Fibroblast of pulmonary artery (primary cell): ENCODE measurements around the gene GORASP1.

Experiments
- DNase-seq: peaks from one replicate; pipeline ENCODE4 v3.0.0-alpha.2; 2010; ENCODE audit warnings: low read depth
- H3K4me3 ChIP-seq: replicated peaks from 2 replicates; pipeline ENCODE4 v1.5.1; 2011; ENCODE audit warnings: low read depth, mild to moderate bottlenecking, control low read depth, low read length, moderate library complexity
- CTCF ChIP-seq: IDR thresholded peaks from 2 replicates; pipeline ENCODE4 v1.5.1; 2011; ENCODE audit warnings: mild to moderate bottlenecking, control low read depth, low read length, inconsistent platforms; ENCODE audit errors: missing control alignments

The GORASP1 gene

GRCh38 chr3:39104961-39105686 lies 2.3 kb downstream of the GORASP1 start:
- no peak for TF ChIP-seq CTCF
- no peak for DNase-seq
- no peak overlapping the region for H3K4me3 ChIP-seq

- no peak for DNase-seq
- no peak for TF ChIP-seq CTCF
- H3K4me3 ChIP-seq: no peak overlapping the region
Observed at GRCh38 chr3:39103791-39104552, 3.5 kb downstream of the GORASP1 start.

DNA sequence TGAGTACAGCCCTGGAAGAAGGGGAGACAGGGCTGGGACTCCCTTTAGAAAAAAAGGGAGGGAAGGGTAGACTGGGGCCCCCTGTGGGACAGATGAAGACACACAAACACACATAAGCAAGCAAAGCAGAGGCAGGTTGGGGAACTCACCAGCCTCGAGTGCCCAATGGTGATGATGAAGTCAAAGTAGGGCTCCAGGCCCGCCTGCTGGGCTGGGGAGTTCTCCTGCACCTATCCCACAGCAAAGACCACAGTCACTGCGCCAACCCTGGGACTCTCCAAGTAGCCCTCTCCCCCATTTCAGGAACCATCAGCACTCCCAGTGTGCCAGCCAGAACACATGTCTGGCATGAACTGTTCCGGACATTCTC lies 4.1 kb downstream of the GORASP1 start:
- TF ChIP-seq CTCF: peak; percentile 4
- no peak overlapping the region for H3K4me3 ChIP-seq
- DNase-seq: no peak

DNA sequence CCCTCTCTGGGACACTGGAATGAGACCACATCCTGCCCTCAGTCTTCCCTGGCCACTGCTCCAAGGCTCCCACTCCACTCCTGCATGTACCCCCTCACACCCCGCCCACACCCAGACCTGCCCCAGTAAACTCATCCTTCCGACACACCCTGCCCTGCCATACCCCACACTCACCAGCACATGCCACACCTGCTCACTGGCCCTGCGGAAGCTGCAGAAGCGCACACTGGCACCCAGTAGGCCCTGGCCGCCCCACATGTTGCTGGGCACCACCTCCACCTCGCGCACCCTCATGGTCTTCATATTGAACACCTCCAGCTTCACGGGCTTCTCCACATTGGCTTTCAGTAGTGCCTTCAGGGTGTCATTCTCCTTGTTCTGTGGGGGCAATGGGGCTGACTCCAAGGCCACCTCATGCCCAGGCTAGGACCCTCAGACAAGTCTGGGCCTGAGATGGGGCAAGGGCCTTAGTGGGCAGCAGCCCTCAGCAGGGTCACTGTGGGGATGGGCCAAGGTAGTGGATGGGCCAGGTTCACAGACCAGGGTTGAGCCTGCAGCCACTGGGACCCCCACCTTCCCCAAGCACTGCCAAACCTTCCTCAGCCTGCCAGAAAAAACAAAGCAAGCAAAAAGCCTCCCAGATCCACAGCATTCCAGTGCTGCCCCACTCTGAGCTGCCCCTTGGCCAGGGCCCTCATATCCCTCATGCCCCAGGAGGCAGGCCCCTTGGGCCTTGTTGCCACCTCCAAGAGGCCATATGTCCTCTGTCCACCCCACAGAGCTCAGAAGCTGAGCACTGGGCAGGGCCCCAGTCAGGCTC lies 4.7 kb downstream of the GORASP1 start:
- DNase-seq: no peak
- no peak for TF ChIP-seq CTCF
- no peak overlapping the region for H3K4me3 ChIP-seq

DNA sequence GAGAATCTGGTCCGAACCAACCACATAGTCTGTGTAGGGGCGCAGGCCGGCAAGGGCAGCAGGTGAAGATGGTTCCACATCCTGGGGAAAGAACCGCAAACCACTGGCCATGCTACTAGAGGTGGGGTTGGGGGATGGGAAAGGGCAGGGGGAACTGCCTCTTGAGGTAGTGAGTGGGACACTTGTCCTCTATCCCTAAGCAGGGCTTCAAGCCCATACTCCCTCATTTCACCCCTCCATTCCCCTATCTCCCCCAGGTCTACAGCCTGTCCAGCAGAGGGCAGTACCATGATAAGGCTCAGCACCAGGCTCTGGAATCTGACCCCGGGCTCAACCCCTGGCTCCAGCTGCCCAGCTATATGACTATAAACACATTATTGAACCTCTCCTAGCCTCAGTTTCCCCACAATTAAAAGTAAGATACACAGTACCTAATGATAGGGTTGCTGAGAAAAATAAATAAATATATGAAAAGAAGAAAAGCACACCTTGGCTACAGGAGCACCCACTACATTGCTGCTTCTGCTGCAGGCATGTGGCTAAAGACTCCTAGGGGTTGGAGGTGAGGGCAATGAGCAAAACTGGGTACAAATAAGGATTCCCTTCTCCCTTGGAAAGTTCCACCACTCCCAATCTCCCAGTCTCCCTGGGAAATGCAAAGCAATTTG lies 6.3 kb downstream of the GORASP1 start:
- no peak overlapping the region for H3K4me3 ChIP-seq
- peak; percentile 49 for DNase-seq
- TF ChIP-seq CTCF: peak; percentile 75

GRCh38 chr3:39100500-39100886 lies 6.9 kb downstream of the GORASP1 start:
- H3K4me3 ChIP-seq: no peak overlapping the region
- no peak for DNase-seq
- TF ChIP-seq CTCF: no peak
